GM18511 (cell line): ENCODE measurements around the gene ZCCHC9.

ENCODE experiments used
- ATAC-seq: cut with Tn5 transposase; IDR thresholded peaks from one replicate; pipeline ENCODE4 v1.9.1; 2021; ENCODE audit warnings: mild to moderate bottlenecking, moderate library complexity; ENCODE audit not compliant: unreplicated experiment

Gene ZCCHC9

GRCh38 chr5:81355291-81356251 is 54.2 kb downstream of the ZCCHC9 start:
- no peak for ATAC-seq

- no peak for ATAC-seq
These were observed 57.7 kb downstream of the ZCCHC9 start for GRCh38 chr5:81359108-81359507.

GRCh38 chr5:81359881-81360280 is 58.5 kb downstream of the ZCCHC9 start:
- ATAC-seq: no peak

GRCh38 chr5:81360640-81361039 is 59.3 kb downstream of the ZCCHC9 start:
- no peak for ATAC-seq

- ATAC-seq: no peak
These were observed 60.2 kb downstream of the ZCCHC9 start for GRCh38 chr5:81361600-81361999.
